Activated CD4-positive, alpha-beta T cell treated with anti-CD3 and anti-CD28 coated beads for 48 hours (primary cell): ENCODE measurements around the gene EVC.
A peak's percentile ranks its signal among the peaks of the same experiment; 100 is the strongest.

Source experiments
- DNase-seq: peaks from one replicate; pipeline ENCODE4 v3.0.0-alpha.2; 2020

Gene EVC

GRCh38 chr4:5758741-5759140, 47.7 kb downstream of the EVC start:
- DNase-seq: peak; percentile 73

DNA sequence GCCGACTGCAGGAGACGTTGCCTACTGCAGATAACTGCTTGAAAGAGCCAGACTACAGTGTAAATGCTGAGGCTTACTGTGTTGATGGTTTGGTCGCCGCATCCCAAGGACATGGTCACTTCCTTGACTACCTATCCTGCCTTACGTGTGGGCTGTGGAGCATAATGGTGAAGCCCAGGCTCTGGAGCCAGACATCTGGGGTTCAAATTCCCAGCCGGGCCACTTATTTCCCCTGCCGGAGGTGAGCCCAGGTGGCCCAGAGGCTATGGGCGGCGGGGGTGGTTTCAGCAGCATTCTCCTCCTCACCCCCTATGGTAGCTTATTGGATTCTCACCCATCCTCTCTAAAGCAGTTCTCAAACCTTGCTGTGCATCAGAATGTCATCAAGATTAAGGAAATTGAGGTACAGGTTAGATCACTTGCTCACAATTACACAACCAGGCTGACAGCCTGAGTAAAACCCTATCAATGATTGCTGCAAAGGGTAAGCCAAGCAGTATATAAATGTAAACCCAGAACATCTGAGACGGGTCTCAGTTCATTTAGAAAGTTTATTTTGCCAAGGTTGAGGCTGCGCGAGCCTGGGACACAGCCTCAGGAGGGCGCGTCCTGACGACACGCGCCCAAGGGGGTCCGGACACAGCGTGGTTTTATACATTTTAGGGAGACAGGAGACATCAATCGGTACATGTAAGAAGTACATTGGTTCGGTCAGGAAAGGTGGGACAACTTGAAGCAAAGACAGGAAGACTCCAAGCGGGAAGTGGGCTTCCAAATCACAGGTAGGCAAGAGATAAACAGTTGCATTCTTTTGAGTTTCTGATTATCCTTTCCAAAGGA, 48.5 kb downstream of the EVC start:
- no peak for DNase-seq

DNA sequence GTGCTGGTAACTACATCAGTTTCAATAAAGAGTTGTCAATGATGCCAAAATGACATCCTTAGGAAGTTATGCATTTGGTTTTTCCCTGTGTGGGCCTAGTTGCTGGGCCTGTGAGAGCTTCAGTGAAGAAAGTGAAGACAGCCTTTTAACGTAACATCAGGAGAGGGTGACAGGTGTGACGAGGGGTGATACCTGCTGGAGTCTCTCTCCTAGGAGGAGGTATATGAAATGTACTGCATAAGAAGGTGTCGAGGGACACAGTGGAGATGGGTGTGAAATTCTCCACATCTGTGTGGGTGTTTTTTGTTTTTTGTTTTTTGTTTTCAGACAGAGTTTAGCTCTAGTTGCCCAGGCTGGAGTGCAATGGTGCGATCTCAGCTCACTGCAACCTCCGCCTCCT, 49.2 kb downstream of the EVC start:
- DNase-seq: no peak

DNA sequence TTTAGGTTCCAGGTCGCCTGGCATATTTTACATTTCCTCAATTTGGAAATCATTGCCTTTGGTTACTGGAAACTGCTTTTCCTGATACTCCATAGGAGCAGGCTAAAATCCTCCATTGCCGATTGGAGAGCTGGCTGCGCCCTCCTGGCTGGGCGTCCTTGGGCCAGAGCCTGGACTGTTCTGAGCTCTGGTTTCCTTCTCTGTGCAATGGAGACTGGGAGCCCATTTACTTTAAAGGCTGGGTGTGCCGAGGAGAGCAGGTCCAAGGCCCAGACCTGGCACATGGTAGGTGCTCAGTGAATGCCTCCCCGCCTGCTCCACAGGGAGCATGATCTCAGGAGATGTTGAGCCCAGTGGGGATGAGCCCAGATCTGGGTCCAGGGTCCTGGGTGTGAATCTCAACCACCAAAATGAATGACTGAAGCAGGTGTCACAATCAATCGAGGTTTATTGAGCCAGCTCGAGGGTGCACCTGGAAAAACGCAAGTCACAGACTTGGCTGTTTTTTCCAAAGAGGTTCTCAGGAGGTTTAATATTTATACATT, 50.0 kb downstream of the EVC start:
- no peak for DNase-seq

DNA sequence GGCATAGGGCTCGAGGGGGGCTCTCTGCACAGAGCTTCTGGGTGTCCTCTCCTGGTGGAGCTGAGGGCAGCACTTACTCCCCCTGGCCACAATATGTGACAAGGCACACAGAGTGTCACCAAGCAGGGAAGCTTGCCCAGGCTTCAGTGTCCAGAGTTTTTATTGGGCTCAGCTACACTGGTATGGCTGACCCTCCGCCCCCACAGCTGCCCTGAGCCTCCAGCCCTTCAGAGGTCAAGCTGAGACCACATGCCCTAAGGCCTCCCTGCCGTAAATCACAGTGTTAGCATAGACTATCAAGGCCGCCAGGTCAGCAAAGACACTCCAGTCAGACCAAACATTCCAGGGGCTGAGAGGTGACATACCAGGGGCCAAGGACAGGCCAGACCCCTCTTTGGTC, 59.0 kb downstream of the EVC start:
- no peak for DNase-seq

GRCh38 chr4:5772528-5773270, 61.7 kb downstream of the EVC start:
- no peak for DNase-seq

DNA sequence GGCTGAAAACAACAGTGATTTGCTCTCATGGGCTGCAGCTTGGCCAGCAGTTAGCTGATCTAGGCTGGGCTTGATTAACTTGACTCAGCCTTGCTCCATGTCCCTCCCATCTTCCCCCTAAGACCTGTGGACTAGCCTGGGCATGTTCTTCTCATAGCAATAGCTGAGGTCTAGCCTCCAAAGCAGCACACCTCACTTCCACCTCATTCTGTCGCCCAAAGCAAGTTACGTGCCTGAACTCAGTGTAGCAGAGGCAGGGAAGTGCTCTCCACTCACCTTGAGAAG, 62.2 kb downstream of the EVC start:
- no peak for DNase-seq

DNA sequence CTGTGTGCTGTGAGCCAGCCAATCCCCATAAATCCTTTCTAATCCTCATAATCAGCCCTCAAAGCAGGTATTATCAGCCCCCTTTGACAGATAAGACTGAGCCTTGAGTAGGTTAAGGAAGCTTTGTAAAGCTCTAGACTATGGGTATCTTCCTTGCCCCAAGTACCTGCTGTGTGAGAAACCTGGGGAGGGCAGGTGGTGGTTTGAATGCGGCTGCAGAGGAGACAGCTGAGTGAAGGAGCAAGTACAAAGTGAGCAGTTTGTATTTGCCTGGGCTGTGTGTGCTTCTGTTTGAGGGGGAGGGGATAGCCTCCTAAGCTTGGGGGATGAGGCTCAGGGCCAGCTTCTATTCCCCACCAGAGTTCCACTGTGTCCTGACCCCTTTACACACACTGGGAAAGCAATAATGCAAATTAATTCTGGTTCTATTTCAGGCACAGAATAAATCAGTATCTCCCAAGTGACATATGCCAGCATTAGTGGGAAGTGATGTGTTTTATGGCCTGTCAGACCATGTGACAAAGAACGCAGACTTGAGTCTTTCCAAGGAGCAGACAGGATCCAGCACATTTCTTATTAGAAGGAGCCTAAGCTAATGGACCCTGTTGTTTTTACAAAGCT, 63.5 kb downstream of the EVC start:
- no peak for DNase-seq

- no peak for DNase-seq
Observed at GRCh38 chr4:5776510-5776909, 65.5 kb downstream of the EVC start.

- DNase-seq: no peak
Observed at GRCh38 chr4:5780831-5781480, 70.0 kb downstream of the EVC start.

DNA sequence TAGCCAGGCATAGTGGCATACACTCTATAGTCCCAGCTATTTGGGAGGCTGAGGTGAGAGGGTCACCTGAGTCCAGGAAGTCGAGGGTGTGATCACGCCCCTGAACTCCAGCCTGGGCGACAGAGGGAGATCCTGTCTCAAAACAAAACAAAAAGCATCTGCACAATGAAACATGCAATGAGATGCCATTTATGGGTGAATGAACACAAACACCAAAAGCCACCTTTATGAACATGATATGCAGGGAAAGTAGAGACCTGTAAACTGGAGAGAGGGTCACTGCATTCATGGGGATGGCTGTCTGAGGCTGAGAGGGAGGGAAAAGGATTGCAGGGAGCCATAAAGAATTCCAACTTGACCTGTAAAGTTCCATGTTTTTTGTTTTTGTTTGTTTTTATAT, 70.7 kb downstream of the EVC start:
- DNase-seq: no peak

- no peak for DNase-seq
Observed at GRCh38 chr4:5782829-5783476, 72.0 kb downstream of the EVC start.

DNA sequence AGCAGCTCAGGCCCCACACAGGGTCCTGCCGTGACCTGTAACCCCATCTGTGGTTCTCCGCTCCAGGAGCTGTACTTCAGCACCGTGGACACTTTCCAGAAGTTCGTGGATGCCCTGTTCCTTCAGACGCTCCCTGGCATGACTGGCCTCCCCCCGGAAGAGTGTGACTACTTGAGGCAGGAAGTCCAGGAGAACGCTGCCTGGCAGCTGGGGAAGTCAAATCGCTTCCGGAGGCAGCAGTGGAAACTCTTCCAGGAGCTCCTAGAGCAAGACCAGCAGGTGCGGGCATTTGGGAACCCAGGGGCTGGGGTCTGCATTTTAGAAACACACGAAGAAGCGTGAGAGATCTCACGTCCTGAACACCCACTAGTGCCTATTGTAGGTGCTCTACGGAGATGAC, 72.5 kb downstream of the EVC start:
- DNase-seq: no peak

GRCh38 chr4:5784021-5784420, 73.0 kb downstream of the EVC start:
- no peak for DNase-seq

DNA sequence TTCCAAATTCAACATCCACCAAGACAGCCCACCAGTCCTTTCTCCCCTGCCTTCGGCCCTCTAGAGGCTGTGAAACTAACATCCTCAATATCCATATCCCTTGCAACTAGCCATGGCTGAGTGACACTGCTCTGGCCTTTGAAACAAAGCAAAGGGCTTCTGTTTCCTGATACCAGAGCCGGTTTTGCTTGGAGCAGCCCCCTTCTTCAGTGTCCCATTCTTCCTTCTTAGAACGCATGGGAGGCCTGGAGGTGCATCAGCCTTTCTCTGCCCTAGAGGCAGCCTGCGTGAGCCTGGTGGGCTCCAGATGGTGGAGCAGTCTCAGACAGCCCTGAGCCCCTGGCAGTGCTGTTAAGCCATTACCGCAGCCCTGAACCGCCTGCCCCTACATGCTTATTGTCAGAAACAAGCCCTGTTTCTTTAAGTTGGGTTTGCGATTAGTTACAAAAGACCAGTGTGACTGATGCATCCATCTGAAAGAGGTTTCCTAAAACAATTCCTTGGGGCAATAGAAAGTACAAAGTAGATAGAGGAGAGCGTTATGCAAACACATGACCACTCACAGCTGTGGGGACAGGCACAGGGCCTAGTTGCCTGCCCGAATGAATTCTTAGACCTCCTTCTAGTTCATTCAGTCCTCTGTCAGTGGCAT, 74.1 kb downstream of the EVC start:
- no peak for DNase-seq

- DNase-seq: no peak
Observed at GRCh38 chr4:5785806-5786680, 75.0 kb downstream of the EVC start.

GRCh38 chr4:5787311-5787710, 76.3 kb downstream of the EVC start:
- DNase-seq: no peak

- no peak for DNase-seq
Observed at GRCh38 chr4:5788144-5788543, 77.1 kb downstream of the EVC start.

DNA sequence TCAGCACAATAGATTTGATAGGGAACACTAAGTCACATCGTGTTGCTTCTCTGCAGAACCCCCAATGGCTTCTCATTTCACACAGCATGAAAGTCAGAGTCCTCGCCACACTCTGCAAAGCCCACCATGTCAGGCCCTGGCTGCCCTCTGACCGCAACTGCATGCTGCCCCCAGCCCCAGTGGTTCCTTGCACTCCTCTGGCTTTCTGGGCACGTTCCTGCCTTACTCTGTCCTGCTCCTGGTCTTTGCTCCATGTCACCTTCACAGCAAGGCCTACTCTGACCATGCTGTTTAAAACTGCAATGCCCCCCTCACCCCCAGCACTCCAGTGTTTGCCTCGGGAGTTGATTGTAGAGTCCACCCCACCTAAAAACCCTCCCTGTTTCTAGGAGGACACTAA, 78.1 kb downstream of the EVC start:
- DNase-seq: no peak

- no peak for DNase-seq
Observed at GRCh38 chr4:5790546-5790857, 79.5 kb downstream of the EVC start.

- no peak for DNase-seq
Observed at GRCh38 chr4:5791654-5792053, 80.7 kb downstream of the EVC start.

DNA sequence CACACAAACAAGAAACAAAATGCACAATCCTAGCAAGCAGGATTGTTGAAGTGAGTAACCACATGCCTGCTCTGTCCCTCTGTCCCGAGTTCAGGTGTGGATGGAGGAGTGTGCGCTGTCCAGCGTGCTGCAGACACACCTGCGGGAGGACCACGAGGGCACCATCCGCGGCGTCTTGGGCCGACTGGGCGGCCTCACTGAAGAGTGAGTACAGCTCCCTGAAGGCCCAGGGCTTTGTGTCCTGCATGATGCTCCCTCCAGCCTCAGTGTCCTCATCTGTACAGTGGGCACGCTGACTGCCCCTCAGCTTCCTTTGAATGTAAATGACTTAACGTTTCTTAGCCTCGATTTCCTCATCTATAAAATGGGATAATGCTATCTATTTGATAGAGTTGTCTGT, 82.5 kb downstream of the EVC start:
- no peak for DNase-seq
